Ammon's horn (tissue), 1 donor: ENCODE data around the gene SULF2.
"Not testable (repeated sequence)": the region's sequence is repeated elsewhere in the genome, so short reads cannot be mapped to it uniquely, and the experiment has no call there.

Source experiments
- DNase-seq: peaks from one replicate; pipeline ENCODE4 v3.0.0-alpha.2; 2016; ENCODE audit warnings: low spot score

SULF2 gene

DNA sequence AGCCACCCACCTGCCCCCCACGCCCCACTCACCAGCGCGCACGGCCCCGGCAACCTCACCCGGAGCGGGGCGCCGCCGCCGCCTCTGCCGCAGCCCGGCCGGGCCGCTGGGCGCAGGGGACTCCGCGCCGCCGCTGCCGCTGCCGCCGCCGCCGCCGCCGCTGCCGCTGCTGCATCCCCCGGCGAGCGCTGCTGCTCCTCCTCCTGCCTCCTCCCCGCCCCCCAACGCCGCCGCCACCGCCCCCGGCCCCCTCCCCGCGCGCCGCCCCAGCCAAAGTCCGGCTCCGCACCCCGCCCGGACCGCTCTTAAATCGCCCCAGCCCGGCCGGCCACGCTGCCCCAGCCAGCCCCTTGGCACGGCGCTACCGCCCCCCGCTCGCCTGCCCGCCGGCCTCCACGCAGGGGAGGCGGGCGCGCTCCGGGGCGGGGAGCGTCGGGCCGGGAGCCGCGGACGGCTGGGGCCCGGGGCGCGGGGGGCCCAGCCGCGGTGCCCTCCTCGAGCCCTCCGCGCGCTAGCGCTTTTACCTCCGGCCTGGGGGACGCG, at the start of gene SULF2:
TSS of gene SULF2 (minus strand) at position 171 of the 543 bp plus-strand sequence. CDS start 28,118 bp downstream, outside the sequence.
- no peak for DNase-seq

DNA sequence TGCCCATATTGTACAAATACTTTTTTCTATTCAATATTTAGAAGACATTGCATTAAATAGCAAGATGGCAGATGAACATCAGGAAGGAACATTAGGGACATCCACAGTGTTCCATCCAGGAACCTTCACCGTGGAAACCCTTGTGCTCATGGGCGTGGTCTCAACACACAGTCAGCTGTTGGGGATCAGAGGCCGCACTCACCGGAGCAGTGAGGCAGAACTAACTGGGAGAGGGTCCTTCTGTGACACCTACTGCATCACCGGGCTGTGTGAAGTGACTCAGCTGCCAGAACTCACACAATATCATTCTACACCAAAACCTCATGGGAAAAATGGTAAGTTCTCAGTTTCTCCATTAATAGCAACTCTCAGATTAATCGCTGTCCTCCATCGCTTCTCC, 46.4 kb upstream of the SULF2 start:
- DNase-seq: not testable (repeated sequence)

DNA sequence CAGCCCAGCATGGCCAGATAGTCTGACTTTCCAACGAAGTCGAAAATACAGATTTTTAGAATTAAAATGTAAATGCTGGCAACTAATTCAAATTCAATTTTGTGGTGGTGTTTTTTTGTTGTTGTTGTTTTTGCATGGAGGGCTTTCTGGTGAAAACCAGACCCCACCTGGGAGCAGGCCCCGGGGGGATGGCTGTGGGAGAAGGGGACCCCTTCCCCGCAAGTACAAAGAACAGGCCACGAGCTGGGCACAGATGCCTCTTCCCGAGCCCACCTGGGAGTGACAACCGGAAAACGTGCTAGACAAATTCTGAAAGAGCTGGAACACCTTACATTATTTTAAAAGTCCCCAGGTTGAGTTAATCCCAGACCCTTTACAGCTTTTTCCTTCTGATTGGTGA, 41.4 kb upstream of the SULF2 start:
- DNase-seq: not testable (repeated sequence)

DNA sequence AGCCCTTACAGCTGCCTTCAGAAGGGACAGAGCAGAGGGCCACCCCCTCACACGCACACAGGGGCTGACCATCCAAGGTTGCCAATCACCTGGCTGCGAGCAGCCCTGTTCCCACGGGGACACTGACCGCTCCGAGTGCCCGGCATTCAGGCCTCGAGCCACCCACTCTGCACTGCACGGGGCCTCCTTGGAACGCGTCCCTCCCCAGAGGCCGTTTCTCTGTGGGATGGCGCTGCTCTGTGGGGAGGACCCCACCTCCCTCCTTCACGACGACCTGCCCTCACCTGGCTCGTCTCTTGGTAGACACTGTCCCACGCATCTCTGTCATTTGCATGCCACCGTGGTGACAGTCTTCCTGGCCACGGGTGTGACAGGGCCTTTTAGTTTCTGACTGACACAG, 40.7 kb upstream of the SULF2 start:
- DNase-seq: not testable (repeated sequence)

DNA sequence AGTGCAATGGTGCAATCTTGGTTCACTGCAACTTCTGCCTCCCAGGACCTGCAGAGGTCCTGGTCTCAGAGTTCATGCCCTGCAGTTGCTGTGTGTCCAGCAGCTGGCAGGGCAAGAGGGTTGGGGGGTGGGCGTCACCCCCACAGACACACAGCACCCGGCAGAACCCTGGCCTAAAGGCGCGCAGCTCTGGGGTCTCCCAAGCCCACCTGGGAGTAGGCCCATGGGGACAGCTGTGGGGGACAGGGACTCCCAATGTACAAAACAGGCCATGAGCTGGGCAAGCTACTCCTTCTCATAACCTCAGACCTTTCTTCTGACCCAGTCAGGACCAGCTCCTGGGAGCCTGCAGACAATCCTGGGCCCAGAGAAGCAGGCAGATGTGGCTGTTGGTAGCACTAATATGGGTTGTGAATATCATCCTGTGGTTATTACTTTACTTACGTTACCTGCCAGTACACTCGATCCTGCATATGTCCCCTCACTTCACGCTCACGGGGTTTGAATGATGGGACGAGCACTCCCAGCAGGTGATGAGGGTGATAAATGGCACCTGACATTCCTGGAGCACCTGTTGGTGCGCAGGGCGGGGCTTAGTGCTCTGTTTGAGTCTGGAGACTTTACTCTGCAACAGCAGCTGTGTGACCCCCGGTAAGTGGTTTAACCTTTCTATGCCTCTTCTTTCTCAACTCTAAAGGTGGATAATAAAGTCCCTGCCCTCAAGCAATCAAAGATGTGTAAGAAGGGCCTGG, 39.9 kb upstream of the SULF2 start:
- DNase-seq: no peak

DNA sequence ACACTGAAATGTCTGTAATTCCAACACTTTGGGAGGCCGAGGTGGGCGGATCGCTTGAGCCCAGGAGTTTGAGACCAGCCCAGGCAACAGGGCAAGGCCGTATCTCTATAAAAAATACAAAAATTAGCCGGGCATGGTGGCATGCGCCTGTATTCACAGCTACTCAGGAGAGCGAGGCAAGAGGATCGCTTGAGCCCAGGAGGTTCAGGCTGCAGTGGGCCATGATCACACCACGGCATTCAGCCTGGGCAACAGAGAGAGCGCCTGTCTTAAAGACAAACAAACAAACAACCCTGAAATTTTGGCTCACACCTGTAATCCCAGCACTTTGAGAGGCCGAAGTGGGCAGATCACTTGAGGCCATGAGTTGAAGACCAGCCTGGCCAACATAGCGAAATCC, 38.7 kb upstream of the SULF2 start:
- DNase-seq: not testable (repeated sequence)

DNA sequence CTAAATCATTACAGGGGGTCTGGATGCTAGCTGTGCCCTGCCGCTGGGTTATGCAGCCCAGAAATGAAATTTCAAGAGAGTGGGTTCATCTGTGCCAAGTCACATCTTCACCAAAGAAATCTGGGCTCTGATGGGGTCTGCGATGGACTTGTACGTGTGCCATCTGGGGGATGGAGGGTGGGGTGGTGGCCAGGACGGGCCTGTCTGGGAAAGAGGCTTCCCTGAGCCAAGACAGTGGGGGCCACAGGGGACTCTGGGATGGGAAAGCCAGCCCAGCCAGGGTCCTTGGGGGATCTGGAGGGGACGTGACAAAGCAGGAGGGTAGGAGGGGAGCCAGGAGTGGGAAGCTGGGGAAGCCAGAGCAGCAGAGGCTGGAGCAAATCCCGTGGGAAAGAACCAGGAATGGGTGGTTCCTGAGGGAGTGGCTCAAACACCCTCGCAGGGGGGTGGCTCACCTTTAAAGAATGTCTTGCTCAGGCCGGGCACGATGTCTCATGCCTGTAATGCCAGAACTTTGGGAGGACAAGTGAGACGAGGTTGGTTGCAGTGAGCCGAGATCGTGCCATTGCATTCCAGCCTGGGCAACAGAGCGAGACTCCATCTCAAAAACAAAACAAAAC, 36.3 kb upstream of the SULF2 start:
- DNase-seq: no peak

DNA sequence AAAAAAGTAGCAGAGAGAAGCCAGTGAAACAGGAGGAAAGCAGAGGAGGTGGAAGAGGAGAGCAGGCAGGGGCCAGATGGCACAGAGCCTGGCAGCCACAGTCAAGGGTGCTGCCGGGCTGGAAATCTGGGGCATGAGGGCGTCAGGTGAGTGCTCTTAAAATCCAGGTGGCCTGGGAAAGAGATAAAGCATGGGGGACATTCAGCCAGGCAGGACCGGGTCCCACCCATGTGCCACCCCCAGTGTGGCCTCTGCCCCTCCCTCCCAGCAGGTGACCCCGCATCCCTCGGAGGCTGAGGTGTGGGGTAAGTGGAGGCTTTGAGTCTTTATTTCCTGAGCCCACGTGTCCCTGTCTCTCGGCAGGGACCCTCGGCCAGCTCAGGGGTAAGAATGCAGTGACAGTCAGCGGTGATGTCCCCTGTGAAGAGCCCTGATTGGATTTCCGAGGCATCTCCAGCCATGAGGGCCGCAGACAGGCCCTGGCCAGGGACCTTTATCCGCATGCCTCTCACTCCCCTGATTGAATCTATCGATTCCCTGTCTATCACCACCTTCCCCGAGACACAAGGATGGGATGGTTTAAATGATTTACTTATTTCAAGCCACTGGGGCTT, 33.8 kb upstream of the SULF2 start:
- DNase-seq: no peak

DNA sequence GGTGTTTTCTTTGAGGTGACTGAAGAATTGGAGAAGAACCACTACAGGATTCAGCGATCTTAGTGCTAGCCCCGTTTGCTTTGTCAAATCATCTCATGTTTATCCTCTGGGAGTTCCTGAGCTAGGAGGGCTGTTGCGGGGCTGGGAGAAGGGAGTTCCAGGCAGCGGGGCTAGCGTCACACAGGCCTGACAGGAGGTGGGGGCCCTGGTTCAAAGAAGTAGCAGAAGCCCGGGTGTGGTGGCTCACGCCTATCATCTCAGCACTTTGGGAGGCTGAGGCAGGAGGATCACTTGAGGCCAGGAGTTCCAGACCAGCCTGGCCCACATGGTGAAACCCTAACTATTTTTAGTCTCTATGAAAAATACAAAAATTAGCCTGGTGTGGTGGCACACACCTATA, 33.2 kb upstream of the SULF2 start:
- DNase-seq: no peak

DNA sequence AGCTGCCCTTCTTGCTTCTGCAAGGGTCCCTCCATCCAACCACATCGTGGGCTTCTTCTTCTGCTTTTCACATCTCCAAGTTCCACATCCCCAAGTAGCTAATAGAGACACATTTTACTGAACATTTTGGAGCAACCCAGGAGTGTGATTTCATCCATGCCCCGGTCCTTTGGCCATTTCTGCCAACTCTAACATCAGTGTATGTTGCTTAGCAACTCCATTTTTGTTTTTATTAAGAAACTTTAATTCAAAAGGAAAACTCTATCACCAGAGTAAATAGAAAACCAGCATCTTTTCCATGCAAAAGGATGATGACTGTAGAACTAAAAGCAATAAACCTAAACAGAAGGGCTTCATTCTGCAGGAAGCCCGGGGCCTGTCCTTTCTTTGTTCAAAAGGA, 32.7 kb upstream of the SULF2 start:
- DNase-seq: no peak

DNA sequence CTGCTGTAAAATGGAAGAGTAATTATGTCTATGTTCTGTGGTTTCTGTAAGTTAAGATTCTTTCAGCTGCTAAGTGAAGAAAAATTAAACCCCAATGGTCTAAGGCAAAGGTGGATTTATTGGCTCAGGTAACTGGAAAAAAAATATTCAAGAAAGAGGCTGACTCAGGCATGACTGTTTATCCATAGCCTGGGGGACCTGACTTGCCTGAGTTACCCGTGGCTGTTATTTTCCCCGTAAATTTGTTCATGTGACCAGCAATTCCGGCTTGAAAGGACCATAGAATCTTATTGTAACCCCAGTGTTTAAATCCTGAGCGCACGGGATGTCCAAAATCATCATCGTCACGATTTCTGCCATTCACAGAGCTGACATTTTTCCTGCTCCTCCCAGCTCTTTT, 32.3 kb upstream of the SULF2 start:
- DNase-seq: no peak

DNA sequence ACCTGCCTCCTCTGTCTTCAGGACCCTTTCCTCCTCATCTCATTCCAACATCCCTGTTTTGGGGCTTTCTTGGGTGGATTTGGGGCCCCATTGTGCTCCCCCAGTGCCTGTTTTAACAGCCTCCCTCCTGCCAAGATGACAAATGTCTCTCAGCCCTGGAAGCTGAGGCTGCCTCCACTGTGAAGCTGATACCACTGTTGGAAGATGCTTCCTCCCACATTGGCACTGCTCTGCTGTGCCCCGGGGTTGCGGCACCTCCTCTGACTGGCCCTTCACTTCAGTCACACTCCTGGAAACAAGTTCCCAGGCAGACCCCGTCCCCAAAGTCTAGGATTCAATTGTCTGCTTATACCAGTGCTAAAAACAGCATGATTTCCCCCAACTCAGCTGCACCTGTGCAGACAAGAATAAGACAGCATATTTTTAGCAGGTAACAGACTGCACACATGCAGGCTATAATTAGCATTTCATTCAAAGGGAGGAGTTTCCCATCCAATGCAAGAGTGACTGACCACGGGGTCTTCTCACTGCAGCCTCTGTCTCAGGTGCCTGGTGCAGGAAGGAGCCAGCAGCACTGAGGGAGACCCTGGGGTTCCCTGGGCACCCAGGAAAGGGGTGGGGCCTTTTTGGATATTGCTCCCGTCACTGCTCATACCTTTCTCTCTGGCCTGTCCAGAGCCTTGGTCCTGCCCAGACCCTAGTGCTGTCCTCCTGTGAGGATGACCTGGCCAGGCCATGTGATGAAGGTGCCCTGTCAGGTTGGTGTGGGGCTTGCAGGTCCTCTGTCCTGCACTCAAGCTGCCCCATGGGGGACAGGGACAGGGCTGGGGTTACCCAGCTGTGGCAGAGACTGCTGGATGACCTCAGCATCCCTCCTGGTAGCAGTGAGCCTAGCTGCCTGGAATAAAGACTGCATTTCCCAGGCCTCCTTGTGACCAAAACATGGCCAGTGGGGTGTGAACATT, 31.5 kb upstream of the SULF2 start:
- no peak for DNase-seq

DNA sequence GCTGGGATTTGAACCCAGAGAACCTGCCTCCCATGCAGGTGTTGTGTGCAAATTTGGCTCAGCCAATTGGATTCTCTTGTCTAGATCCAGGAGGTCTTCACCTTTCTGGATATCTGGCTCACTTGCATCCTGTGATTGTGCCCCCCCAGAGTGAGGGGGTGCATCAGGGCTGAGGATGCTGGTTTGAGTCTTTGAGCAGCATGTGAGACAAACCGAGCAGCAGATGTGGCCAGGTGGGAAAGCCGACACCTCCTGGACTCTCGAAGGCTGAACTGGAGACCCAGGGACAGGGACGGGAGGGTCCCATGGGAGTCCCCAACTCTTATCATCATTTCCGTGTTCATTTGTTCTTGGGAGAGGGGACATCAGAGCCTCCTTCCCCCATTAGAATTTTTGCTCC, 30.6 kb upstream of the SULF2 start:
- no peak for DNase-seq

DNA sequence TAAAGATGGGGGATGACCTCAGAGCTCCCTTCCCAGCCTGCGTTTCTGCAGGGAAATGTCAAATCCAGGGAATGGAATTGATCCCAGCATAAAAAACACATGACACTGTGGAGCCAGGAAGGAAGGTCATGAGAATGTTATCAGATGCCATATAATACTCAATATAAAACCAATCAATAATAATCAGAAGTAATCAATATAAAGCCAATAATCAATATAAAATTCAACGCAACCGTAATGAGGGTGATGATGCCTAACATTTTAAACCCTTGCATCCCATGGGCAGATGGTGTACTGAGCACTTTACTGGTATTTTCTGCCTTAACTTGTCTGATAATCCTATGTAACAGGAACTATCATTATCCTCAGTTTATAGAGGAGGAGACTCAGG, 30.1 kb upstream of the SULF2 start:
- DNase-seq: no peak

DNA sequence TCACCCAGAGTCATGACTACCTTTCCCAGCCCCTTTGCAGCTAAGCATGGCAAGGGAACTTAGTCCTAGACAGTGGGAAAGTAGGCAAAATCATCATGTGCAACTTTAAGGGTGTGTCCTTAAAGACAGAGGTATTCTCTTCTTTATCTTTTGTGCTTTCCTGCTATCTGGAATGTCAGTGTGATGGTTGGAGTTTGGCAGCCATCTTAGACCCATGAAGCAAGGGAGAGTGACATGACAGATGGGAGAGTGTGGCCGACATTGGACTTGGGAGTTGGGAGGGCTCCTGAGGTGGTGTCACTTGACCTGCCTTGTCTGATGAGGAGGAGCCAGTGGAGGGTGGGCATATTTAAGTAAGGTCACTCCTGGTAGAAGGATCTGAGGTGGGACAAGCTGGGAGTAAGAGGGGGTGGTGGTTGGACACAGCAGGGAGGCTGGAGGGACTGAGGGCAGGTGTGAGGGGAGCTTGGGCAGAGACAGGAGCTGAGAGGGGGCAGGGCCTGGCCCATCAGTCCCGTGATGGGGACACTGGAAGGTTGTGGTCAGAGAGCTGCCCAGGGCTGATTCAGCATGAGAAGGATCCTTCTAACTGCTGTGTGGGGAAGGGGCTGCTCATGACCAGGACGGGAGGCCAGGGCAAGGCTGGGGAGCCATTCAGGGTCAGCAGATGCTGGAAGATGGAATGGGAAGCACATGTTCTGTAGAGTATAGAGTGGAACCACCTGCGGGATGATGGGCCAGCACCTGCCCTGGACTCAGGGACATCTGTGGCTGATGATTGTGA, 29.5 kb upstream of the SULF2 start:
- DNase-seq: no peak

DNA sequence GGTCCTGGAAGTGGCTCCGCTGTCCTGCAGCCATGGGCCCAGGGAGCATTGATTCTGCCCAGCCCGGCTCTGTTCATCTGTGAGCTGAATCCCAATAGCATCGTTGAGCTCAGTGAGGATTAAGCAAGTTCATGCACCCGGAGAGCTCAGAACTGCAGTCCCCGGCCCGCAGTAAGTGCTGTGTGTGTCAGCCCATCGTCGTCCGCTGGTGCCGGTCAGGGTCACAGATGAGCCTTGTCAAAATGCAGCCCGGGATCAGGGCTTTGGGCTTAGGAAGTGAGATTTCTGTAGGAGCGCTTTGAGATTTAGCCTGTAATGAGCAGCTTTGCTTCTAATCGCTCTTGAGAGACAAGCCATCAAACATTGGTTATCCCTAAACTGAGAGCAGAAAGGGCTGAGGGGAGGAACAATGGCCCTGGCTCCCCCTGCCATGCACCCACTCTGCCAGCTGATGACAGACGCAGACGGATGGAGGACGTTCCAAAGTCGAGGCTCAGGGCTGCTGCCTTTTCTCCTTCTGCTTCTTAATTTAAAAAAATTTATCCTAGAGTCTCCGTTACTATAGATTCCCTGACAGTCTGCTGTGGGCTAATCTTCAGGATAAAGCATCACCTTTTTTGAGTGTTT, 25.6 kb upstream of the SULF2 start:
- DNase-seq: no peak

DNA sequence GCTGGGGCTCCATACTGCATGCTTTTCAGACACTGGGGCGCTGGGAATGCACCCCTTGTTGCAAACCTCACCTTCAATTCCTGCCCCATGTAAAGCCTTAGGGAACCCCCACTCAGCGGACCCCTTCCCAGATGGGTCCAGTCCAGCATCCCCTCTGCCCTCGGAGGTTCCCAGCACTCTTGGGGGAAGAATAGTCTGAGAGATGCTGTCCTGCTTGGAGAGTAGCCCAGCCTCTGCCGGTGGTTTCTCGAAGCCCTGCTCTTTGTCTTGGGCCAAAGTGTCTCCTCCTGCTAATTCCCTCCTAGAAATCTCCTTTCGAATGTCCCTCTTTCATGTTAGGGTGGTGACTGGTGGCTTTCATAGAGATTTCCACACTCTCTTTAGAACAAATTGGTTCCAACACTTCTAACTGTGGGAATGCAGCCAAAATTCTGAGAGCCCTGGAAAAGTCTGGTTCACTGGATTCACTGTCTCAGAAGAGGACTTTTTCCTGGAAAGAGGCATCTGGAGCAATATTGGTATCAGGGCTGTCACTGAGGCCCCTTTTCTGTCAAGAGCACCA, 24.9 kb upstream of the SULF2 start:
- DNase-seq: no peak

DNA sequence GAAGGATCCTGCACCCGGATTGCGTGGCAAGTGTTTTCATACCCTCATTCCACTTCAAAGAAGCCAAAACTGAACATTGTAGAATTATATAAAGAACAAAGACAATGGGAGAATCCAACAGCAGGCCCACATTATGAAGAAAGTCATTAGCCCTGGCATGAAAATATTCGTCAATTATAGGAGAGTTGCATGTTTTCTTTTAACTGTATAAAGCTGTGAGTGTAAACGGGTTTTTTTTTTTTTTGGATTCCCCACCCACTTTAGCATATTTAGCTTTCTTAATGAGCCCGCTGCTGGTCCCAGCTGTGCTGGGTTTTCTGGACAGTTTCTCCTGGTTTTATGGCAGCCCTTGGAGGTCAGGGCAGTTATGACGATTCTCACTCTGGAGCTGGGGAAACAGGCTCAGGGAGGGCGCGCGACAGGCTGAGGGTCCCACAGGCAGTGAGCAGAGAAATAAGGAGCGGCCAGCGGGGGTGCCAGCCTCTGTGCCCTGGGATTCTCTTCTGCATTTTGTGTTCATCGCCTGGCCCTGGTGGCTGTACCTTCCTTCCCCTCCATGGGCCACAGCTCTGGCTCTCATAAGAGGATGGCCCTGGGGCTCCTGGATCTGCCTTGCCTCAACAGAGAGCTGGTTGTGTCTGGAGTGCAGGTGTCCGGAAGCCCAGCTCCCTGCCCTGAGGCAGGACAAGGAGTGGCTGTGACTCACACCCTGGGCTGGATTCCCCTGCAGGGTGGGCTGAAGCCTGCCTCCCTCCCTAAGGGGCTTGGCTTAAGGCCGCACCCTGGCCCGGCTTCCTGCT, 24.1 kb upstream of the SULF2 start:
- no peak for DNase-seq

DNA sequence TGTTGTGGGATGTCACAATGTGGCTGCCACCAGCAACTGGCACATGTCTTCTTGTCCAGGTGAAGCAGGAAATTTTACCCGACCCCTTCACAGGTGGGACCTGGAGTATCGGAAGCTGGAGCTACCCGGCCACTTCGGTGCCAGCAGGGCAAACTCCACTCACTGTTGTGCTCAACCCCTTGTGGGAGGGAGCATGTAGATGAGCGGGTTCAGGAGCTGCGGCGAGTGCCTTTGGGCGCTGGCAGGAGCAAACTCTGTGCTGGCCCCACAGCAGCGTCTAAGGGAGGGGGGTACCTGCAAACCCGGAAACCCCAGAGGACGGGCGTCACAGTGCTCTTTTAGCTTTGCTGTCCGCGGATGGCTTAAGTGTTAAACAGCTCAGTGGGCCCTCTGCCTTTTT, 20.7 kb upstream of the SULF2 start:
- no peak for DNase-seq

DNA sequence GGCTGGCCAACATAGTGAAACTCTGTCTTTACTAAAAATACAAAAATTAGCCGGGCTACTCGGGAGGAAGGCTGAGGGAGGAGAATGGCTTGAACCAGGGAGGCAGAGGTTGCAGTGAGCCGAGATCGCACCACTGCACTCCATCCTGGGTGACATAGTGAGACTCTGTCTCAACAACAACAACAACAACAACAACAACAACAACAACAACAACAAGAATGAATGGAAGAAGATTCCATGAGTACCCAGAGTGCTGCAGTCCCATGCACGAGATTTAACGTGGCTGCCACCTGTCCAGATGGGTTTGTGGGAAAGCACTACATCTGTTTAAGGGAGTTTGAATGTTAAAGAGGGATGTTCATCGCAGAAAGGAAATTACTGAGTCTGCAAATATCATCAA, 19.7 kb upstream of the SULF2 start:
- DNase-seq: not testable (repeated sequence)
